Liver (tissue), 9 donors: ENCODE results near the gene IL10RB. TPM values are rescaled to one million over a fixed set of nuclear protein-coding genes. Genes with fewer than 3 reads are reported as not detected.
"Not testable (repeated sequence)": the region's sequence is repeated elsewhere in the genome, so short reads cannot be mapped to it uniquely, and the experiment has no call there.

Experiments used
- DNase-seq: peaks from one replicate; pipeline ENCODE4 v3.0.0-alpha.2; 2017; ENCODE audit warnings: low spot score
- H3K27ac ChIP-seq, 2 donors: one replicate each; pipeline ENCODE4 v1.7.0; 2013; ENCODE audit warnings: inconsistent platforms in 2 of 2, low read length in 2 of 2, control low read depth in 1 of 2, low read depth in 1 of 2, mild to moderate bottlenecking in 1 of 2
- H3K27me3 ChIP-seq, 4 donors: one replicate each; pipeline versions ENCODE4 v1.6.1 to v1.7.0; 2013; ENCODE audit warnings: low read length in 3 of 4, inconsistent platforms in 1 of 4, mild to moderate bottlenecking in 1 of 4, moderate library complexity in 1 of 4; ENCODE audit not compliant: control insufficient read depth in 4 of 4, insufficient read depth in 4 of 4
- H3K36me3 ChIP-seq, 4 donors: one replicate each; pipeline versions ENCODE4 v1.6.1 to v1.7.0; 2013; ENCODE audit warnings: low read length in 3 of 4, mild to moderate bottlenecking in 3 of 4, low read depth in 1 of 4, moderate library complexity in 1 of 4; ENCODE audit not compliant: control insufficient read depth in 4 of 4, insufficient read depth in 3 of 4
- H3K4me1 ChIP-seq, 4 donors: one replicate each; pipeline versions ENCODE4 v1.6.1 to v1.7.0; 2013; ENCODE audit warnings: low read length in 3 of 4, mild to moderate bottlenecking in 3 of 4, moderate library complexity in 1 of 4; ENCODE audit not compliant: control insufficient read depth in 4 of 4, insufficient read depth in 4 of 4
- H3K4me3 ChIP-seq, 3 donors: one replicate each; pipeline versions ENCODE4 v1.6.1 to v1.7.0; 2013; ENCODE audit warnings: low read length in 3 of 3, control low read depth in 1 of 3, low read depth in 1 of 3, mild to moderate bottlenecking in 1 of 3
- H3K9ac ChIP-seq, 2 donors: one replicate each; pipeline ENCODE4 v1.7.0; 2013; ENCODE audit warnings: low read length in 2 of 2, mild to moderate bottlenecking in 2 of 2, moderate library complexity in 2 of 2, control low read depth in 1 of 2, low read depth in 1 of 2
- H3K9me3 ChIP-seq, 4 donors: one replicate each; pipeline versions ENCODE4 v1.6.1 to v1.7.0; 2013; ENCODE audit warnings: low read length in 3 of 4; ENCODE audit not compliant: control insufficient read depth in 4 of 4
- EGR1 ChIP-seq, 2 donors: IDR thresholded peaks; 2 replicates each; pipeline ENCODE4 v1.6.1; 2016 to 2018; ENCODE audit warnings: antibody characterized with exemption in 2 of 2, low read depth in 2 of 2
- FOXA1 ChIP-seq: IDR thresholded peaks from 2 replicates; pipeline ENCODE4 v1.6.1; 2016; ENCODE audit warnings: antibody characterized with exemption
- FOXA2 ChIP-seq: IDR thresholded peaks from 2 replicates; pipeline ENCODE4 v1.6.1; 2016; ENCODE audit warnings: antibody characterized with exemption
- GABPA ChIP-seq, 2 donors: IDR thresholded peaks in 1 of 2; conservative IDR thresholded peaks in 1 of 2; 2 replicates each; pipeline ENCODE4 v1.6.1; 2016; ENCODE audit warnings: antibody characterized with exemption in 2 of 2, mild to moderate bottlenecking in 1 of 2, moderate library complexity in 1 of 2
- HNF4A ChIP-seq, 2 donors: conservative IDR thresholded peaks; 2 replicates each; pipeline ENCODE4 v1.6.1; 2016; ENCODE audit warnings: antibody characterized with exemption in 2 of 2, mild to moderate bottlenecking in 2 of 2
- HNF4G ChIP-seq: IDR thresholded peaks from 2 replicates; pipeline ENCODE4 v1.6.1; 2016; ENCODE audit warnings: antibody characterized with exemption
- JUND ChIP-seq, 2 donors: IDR thresholded peaks; 2 replicates each; pipeline ENCODE4 v1.6.1; 2016; ENCODE audit warnings: antibody characterized with exemption in 2 of 2
- NR2F2 ChIP-seq: IDR thresholded peaks from 2 replicates; pipeline ENCODE4 v1.6.1; 2016; ENCODE audit warnings: antibody characterized with exemption
- RAD21 ChIP-seq, 2 donors: IDR thresholded peaks; 2 replicates each; pipeline ENCODE4 v1.6.1; 2016; ENCODE audit warnings: antibody characterized with exemption in 2 of 2, mild to moderate bottlenecking in 2 of 2
- RXRA ChIP-seq, 2 donors: IDR thresholded peaks; 2 replicates each; pipeline ENCODE4 v1.6.1; 2017 to 2018; ENCODE audit warnings: antibody characterized with exemption in 2 of 2, mild to moderate bottlenecking in 1 of 2
- SP1 ChIP-seq: IDR thresholded peaks from 2 replicates; pipeline ENCODE4 v1.6.1; 2018; ENCODE audit warnings: antibody characterized with exemption, mild to moderate bottlenecking
- TAF1 ChIP-seq: conservative IDR thresholded peaks from 2 replicates; pipeline ENCODE4 v1.6.1; 2016; ENCODE audit warnings: antibody characterized with exemption, mild to moderate bottlenecking
- YY1 ChIP-seq: IDR thresholded peaks from 2 replicates; pipeline ENCODE4 v1.6.1; 2016; ENCODE audit warnings: antibody characterized with exemption, mild to moderate bottlenecking
- WGBS: extraction: QIAGEN DNeasy Blood & Tissue Kit; methylation state at CpG from one replicate; pipeline ENCODE4 v1.1.7; 2013; 5-methylcytosine and 5-hydroxymethylcytosine counted together
- polyA plus RNA-seq, 2 donors: library from polyadenylated mRNA; stranded (reverse) in 1 of 2; unstranded in 1 of 2; fragments of 200-250 nt in 1 of 2; fragments of >200 nt in 1 of 2; fragmentation: Nextera tagmentation in 1 of 2; extraction: Ambion mirVana in 1 of 2; gene quantifications; one replicate each; pipeline versions ENCODE4 v1.2.1 to v1.2.3, GENCODE V29; 2013 to 2015
- total RNA-seq, 2 donors: library from RNA; depleted of rRNA; stranded (reverse); fragments of >200 nt; gene quantifications; one replicate each; pipeline ENCODE4 v1.2.3, GENCODE V29; 2014
- TF ChIP-seq, protein P1 (sequence below): IDR thresholded peaks from 2 replicates; pipeline ENCODE4 v1.6.1; 2016; ENCODE audit warnings: antibody characterized with exemption
- TF ChIP-seq, protein P2 (sequence below): IDR thresholded peaks from 2 replicates; pipeline ENCODE4 v1.6.1; 2016; ENCODE audit warnings: antibody characterized with exemption, mild to moderate bottlenecking
- TF ChIP-seq, protein P3 (sequence below): fragments of 150-350 bp; IDR thresholded peaks from 2 replicates; pipeline ENCODE4 v1.5.1; 2017; ENCODE audit warnings: improper control_type of control experiment, low read depth, low read length; ENCODE audit not compliant: missing input control
- TF ChIP-seq, protein P4 (sequence below): IDR thresholded peaks from 2 replicates; pipeline ENCODE4 v1.6.1; 2016; ENCODE audit warnings: antibody characterized with exemption
- TF ChIP-seq, protein P5 (sequence below): IDR thresholded peaks from 2 replicates; pipeline ENCODE4 v1.6.1; 2016; ENCODE audit warnings: antibody characterized with exemption
- donor health status: healthy.
- donor health status: healthy.
- donor health status: healthy.
- donor health status: healthy.
- donor health status: healthy.

IL10RB gene
- total and polyA plus RNA-seq, 4 donors: 16.1 to 22.1 (median 18.8) TPM

DNA sequence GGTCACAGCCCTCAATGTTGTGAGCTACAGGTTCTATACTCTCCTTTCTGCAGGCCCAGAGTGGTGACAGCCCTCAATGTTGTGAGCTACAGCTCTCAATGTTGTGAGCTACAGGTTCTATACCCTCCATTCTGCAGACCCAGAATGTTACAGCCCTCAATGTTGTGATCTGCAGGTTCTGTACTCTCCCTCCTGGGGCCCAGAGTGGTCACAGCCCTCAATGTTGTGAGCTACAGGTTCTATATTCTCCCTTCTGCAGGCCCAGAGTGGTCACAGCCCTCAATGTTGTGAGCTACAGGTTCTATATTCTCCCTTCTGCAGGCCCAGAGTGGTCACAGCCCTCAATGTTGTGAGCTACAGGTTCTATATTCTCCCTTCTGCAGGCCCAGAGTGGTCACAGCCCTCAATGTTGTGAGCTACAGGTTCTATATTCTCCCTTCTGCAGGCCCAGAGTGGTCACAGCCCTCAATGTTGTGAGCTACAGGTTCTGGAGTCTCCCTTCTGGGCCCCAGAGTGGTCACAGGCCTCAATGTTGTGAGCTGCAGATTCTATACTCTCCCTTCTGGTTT lies 26.5 kb upstream of the IL10RB start:
- not testable (repeated sequence) for H3K9ac ChIP-seq, DNase-seq, H3K4me3 ChIP-seq, H3K27me3 ChIP-seq, H3K27ac ChIP-seq, H3K9me3 ChIP-seq, H3K36me3 ChIP-seq
- H3K4me1 ChIP-seq: peaks cover 6 to 46% (median 18%) of the 10 kb centered on the region in 4 donors

DNA sequence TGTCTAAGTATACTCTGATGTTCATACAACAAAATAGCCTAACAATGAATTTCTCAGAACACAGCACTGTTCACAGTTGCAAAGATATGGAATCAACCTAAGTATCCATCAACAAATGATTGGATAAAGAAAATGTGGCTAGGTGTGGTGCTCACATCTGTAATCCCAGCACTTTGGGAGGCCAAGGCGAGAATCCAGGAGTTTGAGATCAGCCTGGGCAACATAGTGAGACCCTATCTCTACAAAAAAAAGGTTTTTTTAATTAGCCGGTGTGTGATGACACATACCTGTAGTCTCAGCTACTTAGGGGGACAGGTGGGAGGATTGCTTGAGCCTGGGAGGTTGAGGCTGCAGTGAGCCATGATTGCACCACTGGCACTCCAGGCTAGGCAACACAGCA lies 25.8 kb upstream of the IL10RB start:
- Histone ChIP-seq H3K9ac (no peak overlapping the region), H3K27me3 (no peaks in the 10 kb centered on the region), H3K36me3 (peaks cover 0 to 9% (median 0%) of the 10 kb centered on the region in 4 donors), H3K4me3 (no peak overlapping the region), H3K9me3 (no peaks in the 10 kb centered on the region), H3K27ac (no peak overlapping the region), H3K4me1 (peaks cover 8 to 49% (median 20%) of the 10 kb centered on the region in 4 donors)
- no peak for DNase-seq
- TF ChIP-seq FOXA1 (no peak), RXRA (IDR thresholded peaks at IDR 0.05) (no peak), FOXA2 (no peak)
- 94% methylated on average over 2 of the region's 2 CpGs for WGBS

DNA sequence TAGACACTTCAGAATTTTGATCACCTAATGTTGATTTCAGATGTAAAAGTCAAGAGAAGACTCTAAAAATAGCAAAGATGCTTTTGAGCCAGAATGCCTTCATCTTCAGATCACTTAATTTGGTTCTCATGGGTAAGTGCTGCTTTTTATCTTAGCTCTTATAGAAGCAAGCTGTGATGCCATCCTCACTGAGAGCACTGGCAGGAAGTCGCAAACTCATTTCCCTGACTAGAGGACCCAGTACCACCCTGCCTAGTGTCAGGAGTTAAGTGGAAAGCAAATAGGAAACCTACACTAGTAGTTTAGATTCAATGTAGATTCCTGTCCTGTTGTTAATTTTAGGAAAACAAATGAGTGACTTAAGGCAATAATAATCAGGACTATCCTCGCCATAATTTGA lies 24.3 kb upstream of the IL10RB start:
- DNase-seq: no peak
- no peak overlapping the region for H3K9ac ChIP-seq
- H3K4me3 ChIP-seq: no peak overlapping the region
- peaks cover 8 to 55% (median 27%) of the 10 kb centered on the region in 4 donors for H3K4me1 ChIP-seq
- 92% methylated on average over 2 of the region's 2 CpGs for WGBS
- H3K36me3 ChIP-seq: peaks cover 0 to 16% (median 7%) of the 10 kb centered on the region in 4 donors
- no peak for TF ChIP-seq HNF4A (conservative IDR thresholded peaks at IDR 0.05)
- TF ChIP-seq SP1: no peak
- no peak for TF ChIP-seq TAF1
- no peak for TF ChIP-seq HNF4G
- no peak for TF ChIP-seq FOXA1
- TF ChIP-seq YY1: no peak
- TF ChIP-seq RXRA (IDR thresholded peaks at IDR 0.05): no peak
- TF ChIP-seq, protein P1, sequence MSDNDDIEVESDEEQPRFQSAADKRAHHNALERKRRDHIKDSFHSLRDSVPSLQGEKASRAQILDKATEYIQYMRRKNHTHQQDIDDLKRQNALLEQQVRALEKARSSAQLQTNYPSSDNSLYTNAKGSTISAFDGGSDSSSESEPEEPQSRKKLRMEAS: no peak
- no peak for TF ChIP-seq NR2F2
- TF ChIP-seq RAD21 (IDR thresholded peaks at IDR 0.05): no peak
- no peak for TF ChIP-seq EGR1 (IDR thresholded peaks at IDR 0.05; ENCODE audit: low read depth in 2 of 2)
- TF ChIP-seq, protein P2, sequence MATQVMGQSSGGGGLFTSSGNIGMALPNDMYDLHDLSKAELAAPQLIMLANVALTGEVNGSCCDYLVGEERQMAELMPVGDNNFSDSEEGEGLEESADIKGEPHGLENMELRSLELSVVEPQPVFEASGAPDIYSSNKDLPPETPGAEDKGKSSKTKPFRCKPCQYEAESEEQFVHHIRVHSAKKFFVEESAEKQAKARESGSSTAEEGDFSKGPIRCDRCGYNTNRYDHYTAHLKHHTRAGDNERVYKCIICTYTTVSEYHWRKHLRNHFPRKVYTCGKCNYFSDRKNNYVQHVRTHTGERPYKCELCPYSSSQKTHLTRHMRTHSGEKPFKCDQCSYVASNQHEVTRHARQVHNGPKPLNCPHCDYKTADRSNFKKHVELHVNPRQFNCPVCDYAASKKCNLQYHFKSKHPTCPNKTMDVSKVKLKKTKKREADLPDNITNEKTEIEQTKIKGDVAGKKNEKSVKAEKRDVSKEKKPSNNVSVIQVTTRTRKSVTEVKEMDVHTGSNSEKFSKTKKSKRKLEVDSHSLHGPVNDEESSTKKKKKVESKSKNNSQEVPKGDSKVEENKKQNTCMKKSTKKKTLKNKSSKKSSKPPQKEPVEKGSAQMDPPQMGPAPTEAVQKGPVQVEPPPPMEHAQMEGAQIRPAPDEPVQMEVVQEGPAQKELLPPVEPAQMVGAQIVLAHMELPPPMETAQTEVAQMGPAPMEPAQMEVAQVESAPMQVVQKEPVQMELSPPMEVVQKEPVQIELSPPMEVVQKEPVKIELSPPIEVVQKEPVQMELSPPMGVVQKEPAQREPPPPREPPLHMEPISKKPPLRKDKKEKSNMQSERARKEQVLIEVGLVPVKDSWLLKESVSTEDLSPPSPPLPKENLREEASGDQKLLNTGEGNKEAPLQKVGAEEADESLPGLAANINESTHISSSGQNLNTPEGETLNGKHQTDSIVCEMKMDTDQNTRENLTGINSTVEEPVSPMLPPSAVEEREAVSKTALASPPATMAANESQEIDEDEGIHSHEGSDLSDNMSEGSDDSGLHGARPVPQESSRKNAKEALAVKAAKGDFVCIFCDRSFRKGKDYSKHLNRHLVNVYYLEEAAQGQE: no peak
- TF ChIP-seq JUND (IDR thresholded peaks at IDR 0.05): no peak
- TF ChIP-seq, protein P3, sequence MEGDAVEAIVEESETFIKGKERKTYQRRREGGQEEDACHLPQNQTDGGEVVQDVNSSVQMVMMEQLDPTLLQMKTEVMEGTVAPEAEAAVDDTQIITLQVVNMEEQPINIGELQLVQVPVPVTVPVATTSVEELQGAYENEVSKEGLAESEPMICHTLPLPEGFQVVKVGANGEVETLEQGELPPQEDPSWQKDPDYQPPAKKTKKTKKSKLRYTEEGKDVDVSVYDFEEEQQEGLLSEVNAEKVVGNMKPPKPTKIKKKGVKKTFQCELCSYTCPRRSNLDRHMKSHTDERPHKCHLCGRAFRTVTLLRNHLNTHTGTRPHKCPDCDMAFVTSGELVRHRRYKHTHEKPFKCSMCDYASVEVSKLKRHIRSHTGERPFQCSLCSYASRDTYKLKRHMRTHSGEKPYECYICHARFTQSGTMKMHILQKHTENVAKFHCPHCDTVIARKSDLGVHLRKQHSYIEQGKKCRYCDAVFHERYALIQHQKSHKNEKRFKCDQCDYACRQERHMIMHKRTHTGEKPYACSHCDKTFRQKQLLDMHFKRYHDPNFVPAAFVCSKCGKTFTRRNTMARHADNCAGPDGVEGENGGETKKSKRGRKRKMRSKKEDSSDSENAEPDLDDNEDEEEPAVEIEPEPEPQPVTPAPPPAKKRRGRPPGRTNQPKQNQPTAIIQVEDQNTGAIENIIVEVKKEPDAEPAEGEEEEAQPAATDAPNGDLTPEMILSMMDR: no peak
- TF ChIP-seq, protein P4, sequence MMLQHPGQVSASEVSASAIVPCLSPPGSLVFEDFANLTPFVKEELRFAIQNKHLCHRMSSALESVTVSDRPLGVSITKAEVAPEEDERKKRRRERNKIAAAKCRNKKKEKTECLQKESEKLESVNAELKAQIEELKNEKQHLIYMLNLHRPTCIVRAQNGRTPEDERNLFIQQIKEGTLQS: no peak
- TF ChIP-seq, protein P5, sequence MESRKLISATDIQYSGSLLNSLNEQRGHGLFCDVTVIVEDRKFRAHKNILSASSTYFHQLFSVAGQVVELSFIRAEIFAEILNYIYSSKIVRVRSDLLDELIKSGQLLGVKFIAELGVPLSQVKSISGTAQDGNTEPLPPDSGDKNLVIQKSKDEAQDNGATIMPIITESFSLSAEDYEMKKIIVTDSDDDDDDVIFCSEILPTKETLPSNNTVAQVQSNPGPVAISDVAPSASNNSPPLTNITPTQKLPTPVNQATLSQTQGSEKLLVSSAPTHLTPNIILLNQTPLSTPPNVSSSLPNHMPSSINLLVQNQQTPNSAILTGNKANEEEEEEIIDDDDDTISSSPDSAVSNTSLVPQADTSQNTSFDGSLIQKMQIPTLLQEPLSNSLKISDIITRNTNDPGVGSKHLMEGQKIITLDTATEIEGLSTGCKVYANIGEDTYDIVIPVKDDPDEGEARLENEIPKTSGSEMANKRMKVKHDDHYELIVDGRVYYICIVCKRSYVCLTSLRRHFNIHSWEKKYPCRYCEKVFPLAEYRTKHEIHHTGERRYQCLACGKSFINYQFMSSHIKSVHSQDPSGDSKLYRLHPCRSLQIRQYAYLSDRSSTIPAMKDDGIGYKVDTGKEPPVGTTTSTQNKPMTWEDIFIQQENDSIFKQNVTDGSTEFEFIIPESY: no peak
- no peak for TF ChIP-seq GABPA (IDR thresholded peaks at IDR 0.05 in 1 of 2, conservative IDR thresholded peaks at IDR 0.05 in 1 of 2)
- no peaks in the 10 kb centered on the region for H3K9me3 ChIP-seq
- H3K27ac ChIP-seq: no peak overlapping the region
- no peaks in the 10 kb centered on the region for H3K27me3 ChIP-seq

DNA sequence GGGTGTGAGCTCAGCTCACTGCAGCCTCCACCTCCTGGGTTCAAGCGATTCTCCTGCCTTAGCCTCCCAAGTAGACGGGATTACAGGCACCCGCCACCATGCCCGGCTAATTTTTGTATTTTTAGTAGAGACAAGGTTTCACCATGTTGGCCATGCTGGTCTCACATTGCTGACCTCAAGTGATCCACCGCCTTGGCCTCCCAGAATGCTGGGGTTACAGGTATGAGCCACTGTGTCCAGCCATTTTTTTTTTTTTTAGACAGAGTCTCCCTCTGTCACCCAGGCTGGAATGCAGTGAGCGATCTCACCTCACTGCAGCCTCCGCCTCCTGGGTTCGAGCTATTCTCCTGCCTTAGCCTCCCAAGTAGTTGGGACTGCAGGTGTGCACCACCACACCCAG lies 23.3 kb upstream of the IL10RB start:
- H3K36me3 ChIP-seq: peaks cover 5 to 21% (median 13%) of the 10 kb centered on the region in 4 donors
- WGBS: 98% methylated on average over 8 of the region's 8 CpGs

More for the DNA sequence above, 23.3 kb upstream of the IL10RB start:
- H3K4me3 ChIP-seq, H3K27me3 ChIP-seq, H3K27ac ChIP-seq, H3K9ac ChIP-seq, DNase-seq, H3K9me3 ChIP-seq: not testable (repeated sequence)
- H3K4me1 ChIP-seq: peaks cover 6 to 58% (median 27%) of the 10 kb centered on the region in 4 donors
